MM.1S (cell line): ENCODE measurements around the gene ZNF474.

Experiments used
- CTCF ChIP-seq: fragments of 300-600 bp; sonication (generic); IDR thresholded peaks from 2 replicates; pipeline ENCODE4 v1.5.1; 2016; ENCODE audit warnings: antibody characterized with exemption, low read length, mixed read lengths
- EZH2 ChIP-seq: fragments of 300-600 bp; sonication (generic); optimal IDR thresholded peaks from 2 replicates; pipeline ENCODE3; 2017; ENCODE audit warnings: low read depth, mild to moderate bottlenecking, antibody characterized with exemption, low read length, mixed read lengths

DNA sequence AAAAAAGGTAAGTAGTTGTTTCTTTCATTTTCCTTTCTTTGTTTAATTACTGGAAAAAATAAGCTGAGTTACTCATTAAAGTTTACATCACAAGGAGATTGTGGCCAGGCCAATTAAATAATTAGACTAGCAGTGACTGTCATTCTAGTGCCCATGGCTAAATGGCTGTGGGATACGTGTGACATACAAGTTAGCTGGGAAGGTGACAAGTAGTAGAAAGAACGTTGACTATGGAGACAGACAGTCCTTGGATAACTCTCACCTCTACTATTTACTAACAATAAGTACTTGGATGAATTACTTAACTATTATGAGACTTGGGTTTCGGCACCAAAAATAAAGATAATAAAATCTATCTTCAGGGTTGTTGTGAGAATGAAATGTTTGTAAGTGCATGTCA, 44.3 kb upstream of the ZNF474 start:
- TF ChIP-seq CTCF = no peak
- TF ChIP-seq EZH2 = no peak
